GM11168 (cell line): ENCODE results near the gene IFT81.

ENCODE experiments used
- in situ Hi-C: fragments of 300-500 bp; cut with MboI; formaldehyde crosslinking; loops from one replicate; pipeline ENCODE4 v1.12.0; 2022; ENCODE audit warnings: low sequenced_read_pairs; ENCODE audit not compliant: unreplicated experiment

Gene IFT81

GRCh38 chr12:110124269-110124995 lies at the start of gene IFT81:
Gene IFT81, plus strand, starts transcription at chr12:110124357. Its CDS starts 3,024 bp downstream, at chr12:110127381.
- in situ Hi-C loops, result no loop called here

- in situ Hi-C loops, result no loop called here
These were observed 48.3 kb upstream of the IFT81 start for GRCh38 chr12:110075880-110076279.

DNA sequence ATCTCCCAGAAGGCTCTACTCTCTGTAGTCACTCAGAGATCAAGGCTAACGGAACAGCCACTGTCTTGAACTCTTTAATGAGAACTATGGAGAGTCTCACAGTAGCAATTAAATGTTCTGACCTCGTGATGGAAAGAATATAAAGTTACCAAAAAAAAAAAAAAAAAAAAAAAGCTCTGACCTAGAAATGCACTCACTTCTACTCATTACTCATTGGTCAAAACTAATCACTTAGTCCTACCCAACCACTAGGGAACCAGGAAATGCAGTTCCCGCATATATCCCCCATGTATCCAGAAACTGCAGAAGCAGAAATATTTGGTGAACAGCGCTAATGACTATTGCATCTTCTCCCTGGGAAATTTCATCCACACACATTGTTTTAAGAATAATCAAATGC lies 46.4 kb upstream of the IFT81 start:
- in situ Hi-C loops, result no loop called here

GRCh38 chr12:110079477-110080400 lies 44.4 kb upstream of the IFT81 start:
- in situ Hi-C loops, result loop anchor here (10.0 kb wide), 1 partner anchor 345 kb away; no protein-coding TSS in a partner anchor

- in situ Hi-C loops, result loop anchor here (10.0 kb wide), 1 partner anchor 344 kb away; no protein-coding TSS in a partner anchor
These were observed 43.7 kb upstream of the IFT81 start for GRCh38 chr12:110080410-110080809.

GRCh38 chr12:110084314-110085015 lies 39.7 kb upstream of the IFT81 start:
- in situ Hi-C loops, result loop anchor here (10.0 kb wide), 1 partner anchor 340 kb away; no protein-coding TSS in a partner anchor

GRCh38 chr12:110088216-110088615 lies 35.9 kb upstream of the IFT81 start:
- in situ Hi-C loops, result loop anchor here (10.0 kb wide), 1 partner anchor 337 kb away; no protein-coding TSS in a partner anchor

DNA sequence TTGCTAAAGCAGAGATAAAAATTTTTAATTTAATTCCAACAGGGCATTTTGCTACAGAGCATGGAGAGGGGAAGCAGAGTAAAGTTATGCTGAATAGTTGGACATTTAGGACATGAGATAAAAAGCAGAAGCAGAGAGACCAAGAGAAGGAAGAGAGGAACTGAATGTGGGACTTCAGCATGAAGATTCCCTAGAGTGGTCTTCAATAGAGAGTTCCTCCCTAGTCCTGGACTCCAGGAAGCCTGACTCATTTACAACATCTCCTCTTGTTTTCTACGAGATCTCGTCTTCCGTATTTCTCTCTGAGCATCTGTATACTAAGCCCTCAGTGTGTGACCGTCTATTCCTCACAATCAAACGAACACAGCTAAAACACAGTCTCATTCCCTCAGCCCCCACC lies 35.2 kb upstream of the IFT81 start:
- in situ Hi-C loops, result loop anchor here (10.0 kb wide), 1 partner anchor 336 kb away; no protein-coding TSS in a partner anchor

- in situ Hi-C loops, result loop anchor here (5.0 kb wide), 1 partner anchor 152 kb away; no protein-coding TSS in a partner anchor
These were observed 33.7 kb upstream of the IFT81 start for GRCh38 chr12:110090266-110091135.

GRCh38 chr12:110091136-110091711 lies 32.9 kb upstream of the IFT81 start:
- in situ Hi-C loops, result loop anchor here (5.0 kb wide), 1 partner anchor 151 kb away; no protein-coding TSS in a partner anchor

DNA sequence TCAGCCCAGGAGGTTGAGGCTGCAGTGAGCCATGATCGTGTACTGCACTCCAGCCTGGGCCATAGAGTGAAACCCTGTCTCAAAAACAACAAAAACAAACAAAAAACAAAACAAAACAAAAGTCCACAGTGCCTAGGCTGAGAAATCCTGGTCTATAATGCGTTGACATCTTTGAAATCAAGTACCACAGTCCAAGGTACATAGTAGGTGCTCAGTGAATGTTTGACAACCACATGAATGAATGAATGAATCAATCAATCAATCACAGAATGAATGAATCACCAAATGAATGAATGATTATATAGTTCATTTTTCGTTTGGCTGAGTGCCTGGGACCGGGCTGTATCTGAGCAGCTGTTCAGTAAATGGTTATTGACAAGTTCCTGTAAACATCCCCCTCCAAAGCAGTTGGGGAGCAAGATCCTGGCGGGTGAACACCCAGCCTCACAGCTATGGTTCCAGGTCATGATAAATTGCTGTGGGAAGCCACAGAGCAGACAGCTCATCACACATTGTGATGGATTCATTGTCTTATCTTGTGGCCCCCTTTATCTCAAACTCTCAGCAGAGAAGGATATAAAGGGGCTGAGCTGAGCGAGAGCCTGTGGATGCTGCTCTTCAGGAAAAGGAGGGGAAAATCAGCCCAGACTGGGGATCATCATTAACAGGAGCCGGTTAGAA lies 30.4 kb upstream of the IFT81 start:
- in situ Hi-C loops, result loop anchor here (5.0 kb wide), 1 partner anchor 149 kb away; no protein-coding TSS in a partner anchor

DNA sequence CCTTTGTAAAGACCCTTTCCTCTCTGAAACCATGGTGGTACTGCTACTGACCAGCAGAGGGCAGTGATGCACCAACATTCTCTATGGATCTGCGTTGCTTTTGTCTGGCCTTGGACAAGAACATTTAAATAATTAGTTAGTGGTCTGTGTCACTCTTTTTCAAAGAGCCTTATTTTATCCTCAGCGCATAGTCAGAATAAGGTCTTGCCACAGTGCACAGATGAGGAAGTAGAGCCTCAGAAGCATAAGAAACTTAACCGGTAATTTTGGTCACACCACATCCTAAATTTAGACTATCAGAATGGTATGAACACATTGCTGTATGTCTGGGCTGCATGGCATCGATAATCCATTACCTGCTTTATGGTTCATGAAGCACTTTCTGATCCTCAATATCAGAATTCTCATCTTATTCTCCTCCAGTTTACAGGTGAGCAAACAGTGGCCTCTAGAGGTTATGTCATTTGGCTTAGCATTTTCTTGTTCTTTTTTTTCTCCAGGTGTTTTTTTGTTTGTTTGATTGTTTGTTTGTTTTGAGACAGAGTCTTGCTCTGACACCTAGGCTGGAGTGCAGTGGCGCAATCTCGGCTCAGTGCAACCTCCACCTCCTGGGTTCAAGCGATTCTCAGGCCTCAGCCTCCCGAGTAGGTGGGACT lies 23.7 kb upstream of the IFT81 start:
- in situ Hi-C loops, result no loop called here

DNA sequence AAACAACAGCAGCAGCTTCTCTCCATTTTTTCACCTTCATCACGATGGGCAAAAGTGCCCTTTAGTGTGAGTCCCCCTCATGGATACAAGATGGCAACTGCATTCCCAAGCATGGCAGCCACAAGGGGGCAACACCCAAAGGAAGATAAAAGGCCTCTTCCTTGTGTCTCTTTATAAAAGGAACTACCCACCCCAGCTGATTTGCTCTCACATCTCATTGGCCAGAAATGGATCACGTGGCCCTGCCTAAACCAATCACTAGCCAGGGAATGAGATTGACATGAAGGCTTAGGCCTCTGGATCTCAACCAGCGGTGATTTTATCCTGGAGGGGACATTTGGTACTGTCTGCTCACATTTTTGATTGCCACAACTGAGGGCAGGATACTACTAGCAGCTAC lies 21.9 kb upstream of the IFT81 start:
- in situ Hi-C loops, result no loop called here

GRCh38 chr12:110104188-110105094 lies 19.7 kb upstream of the IFT81 start:
- in situ Hi-C loops, result no loop called here

- in situ Hi-C loops, result no loop called here
These were observed 19.0 kb upstream of the IFT81 start for GRCh38 chr12:110105159-110105558.

DNA sequence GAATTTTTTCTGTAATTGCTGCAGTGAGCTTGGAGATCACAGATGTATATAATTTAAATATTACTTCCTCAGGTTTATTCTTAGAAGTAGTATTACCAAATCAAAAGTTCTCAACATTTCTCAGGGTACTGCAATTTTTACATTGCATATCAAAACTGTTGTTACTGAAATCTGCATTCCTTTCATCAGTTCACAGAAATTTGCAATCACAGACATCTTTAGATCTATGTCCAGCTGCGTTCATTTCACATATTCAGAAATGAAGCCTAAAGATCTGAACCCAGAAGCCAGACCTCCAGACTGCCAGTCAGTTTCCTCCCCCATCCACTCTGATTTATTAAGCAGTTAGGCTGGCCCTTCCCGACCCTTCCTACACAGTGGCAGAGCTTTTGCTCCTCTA lies 18.2 kb upstream of the IFT81 start:
- in situ Hi-C loops, result no loop called here
